Stimulated activated naive CD8-positive, alpha-beta T cell treated with anti-CD3 and anti-CD28 coated beads, Interleukin-15, Interleukin-2, amounts not matched to agents 100 ng/mL and 50 ng/mL, for 24 hours (primary cell): ENCODE data around the gene CLDN18.

Experiments
- H3K27ac Mint-ChIP-seq: one replicate; pipeline ENCODE4 v1.8.0; 2021; ENCODE audit warnings: mild to moderate bottlenecking, mixed read lengths
- H3K27me3 Mint-ChIP-seq: one replicate; pipeline ENCODE4 v1.8.0; 2021; ENCODE audit warnings: mixed read lengths
- H3K36me3 Mint-ChIP-seq: one replicate; pipeline ENCODE4 v1.8.0; 2021; ENCODE audit warnings: low read depth, mixed read lengths
- H3K4me1 Mint-ChIP-seq: one replicate; pipeline ENCODE4 v1.8.0; 2021; ENCODE audit warnings: low read depth, mixed read lengths
- H3K4me3 Mint-ChIP-seq: one replicate; pipeline ENCODE4 v1.8.0; 2021; ENCODE audit warnings: mild to moderate bottlenecking, mixed read lengths
- H3K9me3 Mint-ChIP-seq: one replicate; pipeline ENCODE4 v1.8.0; 2021; ENCODE audit warnings: mixed read lengths

CLDN18 gene

GRCh38 chr3:138038725-138039462 is 28.9 kb downstream of the CLDN18 start:
- Mint-ChIP-seq H3K27me3 (peaks cover 39% of the 10 kb centered on the region), H3K27ac (peak overlapping the region; percentile 28), H3K36me3 (no peaks in the 10 kb centered on the region), H3K4me3 (no peak overlapping the region), H3K4me1 (no peaks in the 10 kb centered on the region), H3K9me3 (no peaks in the 10 kb centered on the region)

- H3K27me3 Mint-ChIP-seq: peaks cover 34% of the 10 kb centered on the region
- no peak overlapping the region for H3K4me3 Mint-ChIP-seq
- no peaks in the 10 kb centered on the region for H3K36me3 Mint-ChIP-seq
- H3K4me1 Mint-ChIP-seq: no peaks in the 10 kb centered on the region
- H3K9me3 Mint-ChIP-seq: no peaks in the 10 kb centered on the region
- no peak overlapping the region for H3K27ac Mint-ChIP-seq
Measured at GRCh38 chr3:138042043-138042442, 32.1 kb downstream of the CLDN18 start.

DNA sequence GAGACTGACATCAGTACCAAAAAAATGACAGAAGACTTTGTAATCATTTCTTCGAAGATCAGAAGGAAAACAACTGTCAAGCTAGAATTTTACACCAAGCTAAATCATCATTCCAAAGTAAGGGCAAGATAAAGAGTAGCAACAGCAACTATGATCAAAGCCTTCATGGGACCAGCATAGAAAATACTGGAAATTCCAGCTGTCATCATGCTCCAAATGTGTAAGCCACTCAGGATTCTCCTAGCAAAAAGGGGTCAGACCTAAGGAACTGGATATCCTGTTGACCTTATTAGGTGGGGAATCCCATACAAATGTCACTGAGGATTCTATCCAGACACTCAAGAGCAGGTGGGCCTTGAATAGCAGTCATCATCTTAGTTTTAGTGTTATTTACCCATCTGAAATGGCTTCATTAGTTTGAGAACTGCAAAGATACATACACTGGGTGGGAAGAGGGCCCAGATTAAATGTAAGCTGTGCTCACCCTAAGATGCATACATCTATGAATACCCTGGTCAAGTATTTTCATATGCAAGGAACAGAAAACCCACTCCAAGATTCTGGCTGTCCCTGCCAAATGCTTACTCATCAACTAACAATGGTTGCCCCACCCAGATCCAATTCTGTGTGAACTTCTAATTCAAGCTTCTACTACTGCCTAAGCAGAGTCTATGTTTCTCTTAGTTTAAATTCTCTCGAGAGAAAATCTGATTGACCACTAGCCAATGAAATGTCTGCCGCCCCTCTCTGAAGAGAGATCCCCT is 33.5 kb downstream of the CLDN18 start:
- no peak overlapping the region for H3K27ac Mint-ChIP-seq
- H3K4me1 Mint-ChIP-seq: no peaks in the 10 kb centered on the region
- peaks cover 34% of the 10 kb centered on the region for H3K27me3 Mint-ChIP-seq
- H3K9me3 Mint-ChIP-seq: no peaks in the 10 kb centered on the region
- H3K4me3 Mint-ChIP-seq: no peak overlapping the region
- no peaks in the 10 kb centered on the region for H3K36me3 Mint-ChIP-seq

DNA sequence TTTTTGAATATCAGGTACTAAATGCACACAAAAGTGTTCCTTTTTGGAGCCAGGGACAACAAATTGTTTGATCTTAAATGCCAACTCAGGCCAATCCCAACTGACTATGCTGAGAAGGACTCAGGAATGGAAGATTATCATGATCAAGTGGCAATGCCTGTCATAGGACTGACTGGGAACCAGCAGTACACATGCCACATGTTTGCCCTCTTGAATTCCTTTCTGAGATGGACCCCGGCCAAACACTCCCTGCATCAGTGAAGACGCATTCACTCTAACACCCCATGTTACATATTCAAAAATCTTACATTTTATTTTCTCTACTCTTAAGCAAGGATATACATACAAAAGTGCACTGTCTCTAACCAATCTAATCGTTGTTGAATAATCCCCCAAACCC is 36.1 kb downstream of the CLDN18 start:
- no peaks in the 10 kb centered on the region for H3K4me1 Mint-ChIP-seq
- no peak overlapping the region for H3K4me3 Mint-ChIP-seq
- H3K27me3 Mint-ChIP-seq: peaks cover 19% of the 10 kb centered on the region
- no peaks in the 10 kb centered on the region for H3K36me3 Mint-ChIP-seq
- no peak overlapping the region for H3K27ac Mint-ChIP-seq
- no peaks in the 10 kb centered on the region for H3K9me3 Mint-ChIP-seq

- Mint-ChIP-seq H3K4me3 (no peak overlapping the region), H3K27me3 (peaks cover 14% of the 10 kb centered on the region), H3K9me3 (no peaks in the 10 kb centered on the region), H3K36me3 (no peaks in the 10 kb centered on the region), H3K27ac (no peak overlapping the region), H3K4me1 (no peaks in the 10 kb centered on the region)
Measured at GRCh38 chr3:138046955-138047354, 37.0 kb downstream of the CLDN18 start.

- no peaks in the 10 kb centered on the region for H3K36me3 Mint-ChIP-seq
- peaks cover 17% of the 10 kb centered on the region for H3K27me3 Mint-ChIP-seq
- no peaks in the 10 kb centered on the region for H3K9me3 Mint-ChIP-seq
Measured at GRCh38 chr3:138047596-138048158, 37.7 kb downstream of the CLDN18 start.

DNA sequence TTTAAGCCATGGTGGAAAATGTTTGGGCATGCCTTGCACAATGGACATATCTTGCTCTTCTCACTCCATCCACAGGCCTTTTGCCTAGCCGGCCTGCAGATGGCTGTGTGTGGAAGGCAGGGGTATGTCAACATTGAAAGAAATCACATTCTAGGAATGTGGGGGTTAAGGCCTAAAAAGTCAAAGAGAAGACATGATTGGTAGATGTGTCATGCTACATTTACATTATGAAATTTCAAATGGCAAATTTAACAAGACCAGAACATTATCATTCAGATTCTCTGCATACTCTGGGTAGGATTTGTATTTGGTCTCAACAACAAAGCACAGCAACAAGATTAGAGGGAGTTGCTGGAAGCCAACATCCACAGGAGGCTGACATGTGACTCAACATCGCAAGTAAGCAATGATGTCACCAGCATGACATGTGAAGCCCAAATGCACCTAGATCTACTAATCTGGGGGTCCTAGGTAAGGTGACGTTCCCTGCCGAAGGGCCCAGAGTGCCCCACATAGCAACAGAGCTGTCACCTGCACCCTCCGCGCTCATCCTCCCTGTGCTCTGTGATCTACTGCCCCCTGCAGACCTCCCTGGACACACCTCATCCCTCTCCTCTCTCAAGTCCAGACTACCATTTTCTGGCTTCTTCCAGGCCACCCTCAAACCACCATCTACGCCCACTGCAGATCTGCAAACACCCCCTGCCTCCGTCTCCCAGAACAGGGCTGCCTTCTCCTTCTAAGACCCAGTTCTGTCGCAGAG is 39.4 kb downstream of the CLDN18 start:
- no peaks in the 10 kb centered on the region for H3K36me3 Mint-ChIP-seq
- no peak overlapping the region for H3K4me3 Mint-ChIP-seq
- H3K27ac Mint-ChIP-seq: no peak overlapping the region
- no peaks in the 10 kb centered on the region for H3K4me1 Mint-ChIP-seq
- H3K9me3 Mint-ChIP-seq: no peaks in the 10 kb centered on the region
- H3K27me3 Mint-ChIP-seq: peaks cover 26% of the 10 kb centered on the region

More at GRCh38 chr3:138047596-138048158, 37.7 kb downstream of the CLDN18 start:
- Mint-ChIP-seq H3K4me3 (no peak overlapping the region), H3K27ac (no peak overlapping the region), H3K4me1 (no peaks in the 10 kb centered on the region)

DNA sequence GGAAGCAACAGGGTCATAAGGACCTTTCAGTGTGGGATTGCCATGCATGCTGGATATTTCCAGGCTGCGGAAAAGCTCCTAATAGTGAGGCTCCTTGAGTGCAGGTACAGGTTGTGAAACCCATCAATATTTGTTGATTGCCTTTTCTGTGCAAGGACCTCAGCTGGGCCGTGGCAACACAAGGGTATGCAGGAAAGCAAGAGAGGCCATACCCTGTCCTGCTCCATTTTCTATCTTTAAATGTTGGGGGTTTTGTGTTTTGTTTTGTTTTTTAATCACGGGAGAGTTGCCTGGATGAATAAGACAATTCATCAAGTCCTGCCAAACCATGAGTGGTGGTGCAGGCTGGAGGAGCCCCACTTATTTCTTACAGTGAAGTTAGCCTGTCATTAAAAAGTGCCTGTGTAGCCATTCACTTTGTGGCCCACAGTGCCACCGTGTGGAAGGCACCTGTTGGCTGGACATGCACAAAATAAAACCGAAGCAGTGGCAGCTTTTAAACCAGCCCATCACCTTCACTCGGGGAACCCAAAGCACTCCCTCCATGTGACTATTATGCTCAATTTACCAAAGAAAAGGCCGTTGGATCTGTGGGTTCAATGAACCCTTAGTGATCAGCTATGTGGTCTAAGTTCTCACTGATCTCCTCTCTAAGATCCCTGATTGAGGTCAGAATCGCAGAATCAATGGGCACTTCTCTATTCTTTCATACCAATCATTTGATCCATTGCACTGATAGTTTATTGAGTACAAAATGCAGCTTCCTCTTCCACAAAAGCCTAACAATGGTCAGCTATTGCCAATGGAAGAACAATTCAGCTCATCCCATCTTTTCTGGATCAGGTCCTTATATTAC is 42.2 kb downstream of the CLDN18 start:
- H3K36me3 Mint-ChIP-seq: no peaks in the 10 kb centered on the region
- H3K4me1 Mint-ChIP-seq: no peaks in the 10 kb centered on the region
- no peak overlapping the region for H3K4me3 Mint-ChIP-seq
- H3K9me3 Mint-ChIP-seq: no peaks in the 10 kb centered on the region
- peaks cover 36% of the 10 kb centered on the region for H3K27me3 Mint-ChIP-seq
- no peak overlapping the region for H3K27ac Mint-ChIP-seq

GRCh38 chr3:138054057-138054456 is 44.1 kb downstream of the CLDN18 start:
- no peaks in the 10 kb centered on the region for H3K9me3 Mint-ChIP-seq
- peaks cover 35% of the 10 kb centered on the region for H3K27me3 Mint-ChIP-seq
- H3K4me1 Mint-ChIP-seq: no peaks in the 10 kb centered on the region
- H3K4me3 Mint-ChIP-seq: no peak overlapping the region
- H3K36me3 Mint-ChIP-seq: no peaks in the 10 kb centered on the region
- no peak overlapping the region for H3K27ac Mint-ChIP-seq

DNA sequence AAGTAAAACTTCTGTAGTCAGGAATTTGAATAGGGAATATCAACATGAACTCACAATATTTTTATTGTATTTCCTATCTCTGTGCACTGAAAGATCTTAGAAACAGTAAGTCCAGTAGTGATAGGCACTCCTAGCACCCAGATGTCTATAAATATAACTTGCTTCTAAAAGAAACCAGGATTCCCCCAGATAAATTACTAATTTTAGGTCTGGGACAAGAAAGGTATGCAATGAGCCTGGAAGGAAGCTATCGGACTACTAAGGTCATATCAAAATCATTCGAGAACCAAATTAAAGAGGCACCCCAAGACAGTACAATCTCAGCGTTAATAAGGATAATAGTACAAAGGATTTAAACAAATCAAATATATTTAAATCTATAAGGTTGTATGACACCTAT is 47.4 kb downstream of the CLDN18 start:
- peaks cover 7% of the 10 kb centered on the region for H3K4me1 Mint-ChIP-seq
- H3K9me3 Mint-ChIP-seq: no peaks in the 10 kb centered on the region
- no peak overlapping the region for H3K27ac Mint-ChIP-seq
- H3K4me3 Mint-ChIP-seq: no peak overlapping the region
- no peaks in the 10 kb centered on the region for H3K36me3 Mint-ChIP-seq
- peaks cover 34% of the 10 kb centered on the region for H3K27me3 Mint-ChIP-seq

GRCh38 chr3:138059261-138059660 is 49.3 kb downstream of the CLDN18 start:
- H3K36me3 Mint-ChIP-seq: no peaks in the 10 kb centered on the region
- H3K27ac Mint-ChIP-seq: no peak overlapping the region
- no peaks in the 10 kb centered on the region for H3K9me3 Mint-ChIP-seq
- peaks cover 7% of the 10 kb centered on the region for H3K4me1 Mint-ChIP-seq
- peaks cover 19% of the 10 kb centered on the region for H3K27me3 Mint-ChIP-seq
- H3K4me3 Mint-ChIP-seq: no peak overlapping the region

GRCh38 chr3:138060792-138061191 is 50.8 kb downstream of the CLDN18 start:
- H3K9me3 Mint-ChIP-seq: no peaks in the 10 kb centered on the region
- no peak overlapping the region for H3K4me3 Mint-ChIP-seq
- H3K4me1 Mint-ChIP-seq: peaks cover 18% of the 10 kb centered on the region
- H3K36me3 Mint-ChIP-seq: no peaks in the 10 kb centered on the region
- H3K27me3 Mint-ChIP-seq: peaks cover 10% of the 10 kb centered on the region
- no peak overlapping the region for H3K27ac Mint-ChIP-seq

DNA sequence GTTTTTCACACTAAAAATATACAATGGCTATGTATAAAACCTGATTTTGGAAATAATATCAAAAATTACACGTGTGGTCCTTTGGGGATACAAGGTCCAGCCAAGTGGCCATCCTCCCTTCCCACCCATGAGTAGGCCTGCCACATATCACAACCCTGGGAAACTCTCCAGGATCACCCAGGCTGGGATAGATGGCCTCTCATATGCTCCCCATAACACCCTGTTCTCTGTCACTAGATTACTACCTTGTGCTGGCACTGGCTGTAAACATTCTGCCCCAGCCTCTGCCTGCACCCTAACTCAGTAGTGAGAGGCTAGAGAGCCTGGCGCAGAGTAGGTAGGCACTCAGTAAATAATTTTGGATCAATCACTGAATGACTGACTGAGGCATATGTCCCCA is 52.1 kb downstream of the CLDN18 start:
- H3K27ac Mint-ChIP-seq: no peak overlapping the region
- H3K4me1 Mint-ChIP-seq: peaks cover 30% of the 10 kb centered on the region
- H3K36me3 Mint-ChIP-seq: no peaks in the 10 kb centered on the region
- peaks cover 4% of the 10 kb centered on the region for H3K27me3 Mint-ChIP-seq
- H3K4me3 Mint-ChIP-seq: no peak overlapping the region
- no peaks in the 10 kb centered on the region for H3K9me3 Mint-ChIP-seq

GRCh38 chr3:138062626-138063025 is 52.7 kb downstream of the CLDN18 start:
- H3K4me3 Mint-ChIP-seq: no peak overlapping the region
- H3K27ac Mint-ChIP-seq: no peak overlapping the region
- no peaks in the 10 kb centered on the region for H3K36me3 Mint-ChIP-seq
- peaks cover 4% of the 10 kb centered on the region for H3K27me3 Mint-ChIP-seq
- H3K4me1 Mint-ChIP-seq: peaks cover 32% of the 10 kb centered on the region
- no peaks in the 10 kb centered on the region for H3K9me3 Mint-ChIP-seq
